AG04449 (cell line): ENCODE results near the gene CBR3.

Experiments
- CTCF ChIA-PET: fragments of 350-600 bp; formaldehyde crosslinking; extraction: SDS; loops from one replicate; lab custom pipeline; 2021; ENCODE audit warnings: antibody characterized with exemption; lab: Yijun Ruan, JAX
- POLR2A ChIA-PET: fragments of 400-600, 350-600 bp; formaldehyde crosslinking; extraction: SDS; loops from one replicate; lab custom pipeline; 2020; ENCODE audit warnings: antibody characterized with exemption, inconsistent platforms; lab: Yijun Ruan, JAX
- DNase-seq: peaks from one replicate; pipeline ENCODE4 v3.0.0-alpha.2; 2010; ENCODE audit warnings: low read depth, low spot score
- H3K4me3 ChIP-seq: 2 replicates; pipeline ENCODE4 v1.5.1; 2011; ENCODE audit warnings: low read depth, mild to moderate bottlenecking, control low read depth, low read length
- CTCF ChIP-seq: IDR thresholded peaks from one replicate; pipeline ENCODE4 v1.5.1; 2011; ENCODE audit warnings: mild to moderate bottlenecking, moderate library complexity, low read length, control low read depth, inconsistent platforms; ENCODE audit not compliant: insufficient read depth; ENCODE audit errors: missing control alignments

The CBR3 gene

DNA sequence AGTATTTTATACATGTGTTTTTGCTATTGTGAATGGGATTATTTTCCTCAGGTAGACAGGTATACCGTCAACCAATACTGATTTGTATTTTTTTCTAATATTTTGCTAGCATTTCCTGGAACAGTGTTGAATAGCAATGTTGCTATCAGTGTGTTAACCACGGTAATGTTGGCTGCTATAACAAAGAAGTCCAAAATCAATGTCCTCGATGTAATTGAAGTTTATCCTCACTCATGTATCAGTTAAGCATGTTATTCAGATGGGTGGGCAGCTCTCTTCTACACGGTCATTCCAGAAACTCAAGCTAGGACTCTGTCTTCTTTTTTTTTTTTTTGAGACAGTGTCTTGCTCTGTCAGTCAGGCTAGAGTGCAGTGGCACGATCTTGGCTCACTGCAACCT lies 46.1 kb downstream of the CBR3 start:
- TF ChIP-seq CTCF, result no peak
- POLR2A ChIA-PET, result no interaction called here
- no peak for DNase-seq
- H3K4me3 ChIP-seq, result no peak overlapping the region
- CTCF ChIA-PET, result no interaction called here

- no peak for DNase-seq
- CTCF ChIA-PET, result no interaction called here
- H3K4me3 ChIP-seq, result no peak overlapping the region
- POLR2A ChIA-PET, result no interaction called here
- no peak for TF ChIP-seq CTCF
These were observed 48.4 kb downstream of the CBR3 start for GRCh38 chr21:36183144-36183795.

- CTCF ChIA-PET, result no interaction called here
- DNase-seq, result no peak
- TF ChIP-seq CTCF, result no peak
- H3K4me3 ChIP-seq, result no peak overlapping the region
- POLR2A ChIA-PET, result no interaction called here
These were observed 49.7 kb downstream of the CBR3 start for GRCh38 chr21:36184545-36184944.

- POLR2A ChIA-PET, result no interaction called here
- no peak overlapping the region for H3K4me3 ChIP-seq
- CTCF ChIA-PET, result no interaction called here
- no peak for TF ChIP-seq CTCF
- DNase-seq, result no peak
These were observed 50.6 kb downstream of the CBR3 start for GRCh38 chr21:36185523-36185922.

DNA sequence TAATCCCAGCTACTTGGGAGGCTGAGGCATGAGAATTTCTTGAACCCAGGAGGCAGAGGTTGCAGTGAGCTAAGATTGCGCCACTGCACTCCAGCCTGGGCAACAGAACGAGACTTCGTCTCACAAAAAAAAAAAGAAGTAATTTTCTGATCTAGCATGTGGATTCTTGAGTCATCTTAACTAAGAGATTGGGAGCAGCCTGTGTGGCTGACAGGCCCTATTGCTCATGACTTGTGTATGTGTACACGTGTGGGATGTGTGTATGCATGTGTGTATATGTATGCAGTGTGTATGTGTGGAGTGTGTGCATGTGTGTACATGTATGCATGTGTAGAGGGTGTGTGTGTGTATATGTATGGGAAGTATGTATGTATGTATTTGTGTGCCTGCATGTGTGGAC lies 51.2 kb downstream of the CBR3 start:
- CTCF ChIA-PET, result no interaction called here
- H3K4me3 ChIP-seq, result no peak overlapping the region
- no peak for TF ChIP-seq CTCF
- POLR2A ChIA-PET, result no interaction called here
- DNase-seq, result no peak

DNA sequence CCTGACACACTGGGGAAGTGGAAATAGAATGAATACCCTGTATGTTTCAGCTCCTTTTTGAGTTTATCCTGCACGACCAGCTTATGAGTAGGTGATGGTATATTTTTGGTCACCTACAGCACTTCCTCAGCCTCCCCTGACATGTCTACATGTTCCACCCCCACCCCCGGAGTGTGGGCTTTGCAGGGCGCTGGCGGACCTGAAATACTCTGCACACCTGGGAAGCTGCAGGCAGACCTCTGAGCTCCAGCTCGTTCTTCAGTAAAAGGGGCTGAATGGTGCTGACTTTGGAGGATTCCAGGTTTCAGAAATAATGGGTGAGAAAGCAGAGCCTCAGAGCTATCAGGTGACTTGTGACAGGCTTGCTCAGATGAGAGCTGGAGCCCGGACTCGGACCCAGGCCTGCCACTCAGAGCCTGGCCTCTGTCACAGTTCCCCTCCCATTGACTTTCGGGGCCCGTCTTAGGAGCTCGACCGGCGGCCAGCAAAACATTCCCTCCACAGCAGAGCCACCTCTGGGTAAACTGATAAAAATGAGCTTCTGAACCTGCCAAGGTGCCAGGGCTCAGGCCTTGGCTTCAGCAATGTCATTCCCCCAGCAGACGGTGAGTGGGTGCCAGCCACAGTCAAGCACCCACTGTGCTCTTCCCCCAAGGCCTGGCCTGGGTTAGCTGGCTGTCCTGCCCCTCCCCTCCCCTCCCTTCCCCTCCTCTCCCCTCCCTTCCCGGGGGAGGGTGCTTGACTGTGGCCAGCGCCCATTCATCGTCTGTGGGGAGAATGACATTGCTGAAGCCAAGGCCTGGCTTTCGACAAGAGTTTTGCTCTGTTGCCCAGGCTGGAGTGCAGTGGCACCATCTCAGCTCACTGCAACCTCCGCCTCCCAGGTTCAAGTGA lies 51.9 kb downstream of the CBR3 start:
- POLR2A ChIA-PET, result no interaction called here
- no peak for TF ChIP-seq CTCF
- CTCF ChIA-PET, result interaction anchor here (1.6 kb wide), 1 partner anchor 23 kb away, joined by 4 read pairs; no protein-coding TSS in a partner anchor
- H3K4me3 ChIP-seq, result no peak overlapping the region
- no peak for DNase-seq
